ENCODE results near the gene ITPK1. TPM values are rescaled to one million over a fixed set of nuclear protein-coding genes. Genes with fewer than 3 reads are reported as not detected.

Gene ITPK1
- total and polyA plus RNA-seq, 8 donors: 17.8 to 46.3 (median 28.9) TPM

DNA sequence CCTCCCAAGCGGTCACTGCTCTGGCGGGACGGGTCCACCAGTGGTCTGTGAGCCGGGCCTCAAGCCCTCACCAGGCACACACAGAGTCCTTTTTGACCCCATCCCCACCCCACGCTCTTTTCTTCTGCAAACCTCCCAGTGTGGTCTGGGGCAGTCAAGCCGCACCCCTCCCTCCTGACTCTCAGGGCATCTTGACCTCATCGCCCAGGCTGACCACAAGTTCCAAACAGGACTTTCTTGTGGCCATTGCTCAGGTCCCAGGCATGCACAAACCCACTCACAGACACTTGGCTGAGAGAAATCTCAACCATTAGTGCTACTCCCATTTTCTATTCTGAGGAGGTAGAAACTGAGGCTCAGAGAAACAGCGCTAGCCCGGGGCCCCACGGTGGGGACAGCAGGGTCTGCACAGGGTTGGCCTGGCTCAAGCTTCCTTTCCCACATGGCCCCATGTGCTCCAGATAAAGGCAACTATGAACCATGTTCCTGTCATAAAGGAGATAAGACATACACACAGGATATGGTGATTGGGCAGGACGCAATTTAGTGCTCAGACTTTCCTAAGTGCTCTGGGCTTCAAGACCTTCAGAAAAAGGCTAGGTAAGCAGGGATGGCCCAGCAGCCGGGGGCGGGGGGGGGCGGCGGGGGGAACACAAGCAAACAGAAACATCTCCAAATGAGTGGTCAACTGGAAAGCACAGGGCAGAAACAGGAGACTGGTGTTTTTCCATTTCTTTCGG is 69.6 kb downstream of the ITPK1 start:
- H3K27me3 ChIP-seq: no peaks in the 10 kb centered on the region
- intact Hi-C loops (cut with DNase I; ENCODE audit: low total_unique reads): no loop called here
- 73 to 84% (median 79%) methylated on average over 15 to 16 of the region's 16 CpGs for WGBS, 5 donors
- no peak for DNase-seq
- peak overlapping the region in 2 of 5 donors; percentile 0 to 86 for H3K27ac ChIP-seq
- H3K36me3 ChIP-seq: peaks cover 0 to 6% (median 0%) of the 10 kb centered on the region in 4 donors
- H3K4me3 ChIP-seq: no peak overlapping the region
- TF ChIP-seq POLR2A (IDR thresholded peaks at IDR 0.05) (no peak), POLR2AphosphoS5 (IDR thresholded peaks at IDR 0.05) (no peak), EP300 (IDR thresholded peaks at IDR 0.05) (no peak)
- TF ChIP-seq, protein P1, sequence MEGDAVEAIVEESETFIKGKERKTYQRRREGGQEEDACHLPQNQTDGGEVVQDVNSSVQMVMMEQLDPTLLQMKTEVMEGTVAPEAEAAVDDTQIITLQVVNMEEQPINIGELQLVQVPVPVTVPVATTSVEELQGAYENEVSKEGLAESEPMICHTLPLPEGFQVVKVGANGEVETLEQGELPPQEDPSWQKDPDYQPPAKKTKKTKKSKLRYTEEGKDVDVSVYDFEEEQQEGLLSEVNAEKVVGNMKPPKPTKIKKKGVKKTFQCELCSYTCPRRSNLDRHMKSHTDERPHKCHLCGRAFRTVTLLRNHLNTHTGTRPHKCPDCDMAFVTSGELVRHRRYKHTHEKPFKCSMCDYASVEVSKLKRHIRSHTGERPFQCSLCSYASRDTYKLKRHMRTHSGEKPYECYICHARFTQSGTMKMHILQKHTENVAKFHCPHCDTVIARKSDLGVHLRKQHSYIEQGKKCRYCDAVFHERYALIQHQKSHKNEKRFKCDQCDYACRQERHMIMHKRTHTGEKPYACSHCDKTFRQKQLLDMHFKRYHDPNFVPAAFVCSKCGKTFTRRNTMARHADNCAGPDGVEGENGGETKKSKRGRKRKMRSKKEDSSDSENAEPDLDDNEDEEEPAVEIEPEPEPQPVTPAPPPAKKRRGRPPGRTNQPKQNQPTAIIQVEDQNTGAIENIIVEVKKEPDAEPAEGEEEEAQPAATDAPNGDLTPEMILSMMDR (IDR thresholded peaks at IDR 0.05): no peak
- peaks cover 70 to 97% (median 83%) of the 10 kb centered on the region in 4 donors for H3K4me1 ChIP-seq
- H3K9me3 ChIP-seq: no peaks in the 10 kb centered on the region

DNA sequence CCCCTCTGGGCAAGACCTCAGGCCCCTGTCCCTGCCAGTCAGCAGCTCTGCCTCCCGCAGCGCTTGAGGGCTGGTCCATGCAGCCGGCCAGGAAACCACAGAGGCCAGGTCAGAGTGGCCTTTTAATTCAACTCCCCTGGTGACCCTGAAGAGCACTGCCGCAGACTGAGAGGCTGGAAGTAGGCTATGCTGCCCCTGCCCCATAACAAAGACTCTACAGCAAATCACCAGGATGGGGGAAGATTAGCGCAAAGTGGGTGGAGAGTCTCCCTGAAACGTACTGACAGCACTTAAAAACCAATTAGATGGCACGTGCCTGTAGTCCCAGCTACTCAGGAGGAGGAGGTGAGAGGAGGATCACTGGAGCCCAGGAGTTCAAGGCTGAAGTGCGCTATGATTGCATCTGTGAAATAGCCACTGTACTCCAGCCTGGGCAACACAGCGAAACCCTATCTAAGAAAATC is 70.5 kb downstream of the ITPK1 start:
- DNase-seq: no peak
- Histone ChIP-seq H3K27me3 (no peaks in the 10 kb centered on the region), H3K4me3 (no peak overlapping the region), H3K27ac (peak overlapping the region; percentile 73 to 90 (median 86)), H3K9me3 (no peaks in the 10 kb centered on the region), H3K36me3 (peaks cover 0 to 6% (median 0%) of the 10 kb centered on the region in 4 donors), H3K4me1 (peaks cover 75 to 97% (median 84%) of the 10 kb centered on the region in 4 donors)
- TF ChIP-seq EP300 (IDR thresholded peaks at IDR 0.05): no peak
- TF ChIP-seq, protein P1 (IDR thresholded peaks at IDR 0.05): no peak
- TF ChIP-seq POLR2A (IDR thresholded peaks at IDR 0.05): no peak
- TF ChIP-seq POLR2AphosphoS5 (IDR thresholded peaks at IDR 0.05): no peak
- intact Hi-C loops (cut with DNase I; ENCODE audit: low total_unique reads): no loop called here
- WGBS, 5 donors: 50 to 69% (median 62%) methylated on average over 9 of the region's 9 CpGs

DNA sequence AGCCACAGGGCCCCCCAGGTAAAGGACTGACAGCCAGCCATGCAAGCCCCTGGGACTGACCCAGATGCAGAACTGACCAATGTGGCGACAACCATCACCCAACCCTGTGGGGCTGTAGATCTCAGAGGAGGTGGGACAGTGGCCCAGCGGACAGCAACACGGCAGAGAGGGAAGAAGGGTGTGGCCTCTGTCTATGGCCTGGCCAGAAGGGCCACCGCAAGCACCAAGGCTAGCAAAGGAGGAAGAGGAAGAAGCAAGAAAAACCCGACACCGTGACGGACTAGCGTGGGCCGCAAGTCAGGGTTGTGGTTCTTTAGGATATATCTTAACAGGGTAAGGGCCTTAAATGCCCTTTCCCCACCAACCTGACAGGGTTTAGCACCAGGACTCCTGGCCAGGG is 71.2 kb downstream of the ITPK1 start:
- TF ChIP-seq POLR2AphosphoS5 (IDR thresholded peaks at IDR 0.05): no peak
- TF ChIP-seq, protein P1 (IDR thresholded peaks at IDR 0.05): no peak
- TF ChIP-seq POLR2A (IDR thresholded peaks at IDR 0.05): no peak
- TF ChIP-seq EP300 (IDR thresholded peaks at IDR 0.05): no peak
- peaks cover 0 to 6% (median 0%) of the 10 kb centered on the region in 4 donors for H3K36me3 ChIP-seq
- intact Hi-C loops (cut with DNase I; ENCODE audit: low total_unique reads): no loop called here
- no peak for DNase-seq
- WGBS, 5 donors: 69 to 88% (median 74%) methylated on average over 9 of the region's 9 CpGs
- H3K9me3 ChIP-seq: no peaks in the 10 kb centered on the region
- peak overlapping the region; percentile 73 to 90 (median 86) for H3K27ac ChIP-seq
- no peaks in the 10 kb centered on the region for H3K27me3 ChIP-seq
- H3K4me3 ChIP-seq: no peak overlapping the region
- H3K4me1 ChIP-seq: peaks cover 75 to 97% (median 84%) of the 10 kb centered on the region in 4 donors

DNA sequence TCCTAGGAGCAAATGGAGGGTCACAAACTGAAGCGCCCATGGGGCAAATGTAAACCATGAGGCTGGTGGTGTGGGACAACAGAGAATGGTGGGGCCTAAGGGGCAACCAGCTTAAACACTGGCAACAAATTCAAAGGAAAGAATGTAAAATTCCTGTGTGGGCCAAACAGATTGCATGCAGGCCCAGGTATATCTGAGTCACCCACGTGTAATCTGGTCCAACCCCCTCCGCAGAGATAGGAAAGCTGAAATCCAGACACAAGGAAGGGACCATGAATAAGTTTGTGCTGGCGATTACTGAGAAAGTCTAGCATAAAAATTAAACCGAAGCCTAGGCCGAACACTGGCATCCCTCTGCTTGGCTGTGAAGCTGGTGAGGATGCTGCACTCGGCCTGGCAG is 71.6 kb downstream of the ITPK1 start:
- 63 to 69% (median 67%) methylated on average over 6 to 7 of the region's 7 CpGs for WGBS, 5 donors
- DNase-seq: peak in 1 of 2 donors; percentile 40
- TF ChIP-seq, protein P1 (IDR thresholded peaks at IDR 0.05): no peak
- TF ChIP-seq POLR2AphosphoS5 (IDR thresholded peaks at IDR 0.05): peak in 2 of 3 donors; percentile 43 to 48
- peaks cover 73 to 97% (median 85%) of the 10 kb centered on the region in 4 donors for H3K4me1 ChIP-seq
- no peaks in the 10 kb centered on the region for H3K9me3 ChIP-seq
- H3K27ac ChIP-seq: peak overlapping the region; percentile 73 to 90 (median 86)
- H3K36me3 ChIP-seq: peaks cover 0 to 6% (median 0%) of the 10 kb centered on the region in 4 donors
- H3K4me3 ChIP-seq: no peak overlapping the region
- intact Hi-C loops (cut with DNase I; ENCODE audit: low total_unique reads): no loop called here
- H3K27me3 ChIP-seq: no peaks in the 10 kb centered on the region

Measured in stomach (tissue), 9 donors.